SK-N-SH treated with all-trans-retinoic acid at 6 μM for 48 hours (cell line): Measurements from ENCODE around the gene DTWD2.

ENCODE experiments used
- ATAC-seq: fragments of 200-7000 bp; cut with Tn5 transposase; 3 replicates; pipeline ENCODE4 v1.9.1; 2020; ENCODE audit warnings: mild to moderate bottlenecking, moderate library complexity
- BACH2 ChIP-seq: fragments of 250-450 bp; sonication (Bioruptor Pico); IDR thresholded peaks from 2 replicates; pipeline ENCODE4 v1.9.0; 2021; ENCODE audit warnings: mild to moderate bottlenecking, borderline replicate concordance
- CREB5 ChIP-seq: fragments of 250-450 bp; sonication (Bioruptor Pico); IDR thresholded peaks from 2 replicates; pipeline ENCODE4 v1.5.1; 2020; ENCODE audit warnings: low read depth, mild to moderate bottlenecking, moderate library complexity
- CSDC2 ChIP-seq: fragments of 250-450 bp; sonication (Bioruptor Pico); IDR thresholded peaks from 2 replicates; pipeline ENCODE4 v1.5.0; 2020; ENCODE audit warnings: mild to moderate bottlenecking, moderate library complexity
- CSRNP3 ChIP-seq: fragments of 250-450 bp; sonication (Bioruptor Pico); IDR thresholded peaks from 2 replicates; pipeline ENCODE4 v1.5.1; 2021; ENCODE audit warnings: mild to moderate bottlenecking, moderate library complexity
- GLIS3 ChIP-seq: fragments of 250-450 bp; sonication (Bioruptor Pico); IDR thresholded peaks from 2 replicates; pipeline ENCODE4 v1.5.0; 2020; ENCODE audit warnings: mild to moderate bottlenecking, moderate library complexity
- OSR1 ChIP-seq: fragments of 250-450 bp; sonication (Bioruptor Pico); IDR thresholded peaks from 2 replicates; pipeline ENCODE4 v1.8.0; 2022; ENCODE audit warnings: moderate library complexity, mild to moderate bottlenecking, inconsistent platforms
- PATZ1 ChIP-seq: fragments of 250-450 bp; sonication (Bioruptor Pico); IDR thresholded peaks from 2 replicates; pipeline ENCODE4 v1.8.0; 2020; ENCODE audit warnings: mild to moderate bottlenecking, moderate library complexity, borderline replicate concordance
- POU6F1 ChIP-seq: fragments of 250-450 bp; sonication (Bioruptor Pico); IDR thresholded peaks from 2 replicates; pipeline ENCODE4 v1.8.0; 2021; ENCODE audit warnings: low read depth, mild to moderate bottlenecking, moderate library complexity, borderline replicate concordance
- PPARA ChIP-seq: fragments of 250-450 bp; sonication (Bioruptor Pico); IDR thresholded peaks from 2 replicates; pipeline ENCODE4 v1.5.0; 2020; ENCODE audit warnings: mild to moderate bottlenecking, borderline replicate concordance
- RARB ChIP-seq: fragments of 250-450 bp; sonication (Bioruptor Pico); IDR thresholded peaks from 2 replicates; pipeline ENCODE4 v1.8.0; 2021; ENCODE audit warnings: mild to moderate bottlenecking, moderate library complexity
- SNAI2 ChIP-seq: fragments of 250-450 bp; sonication (Bioruptor Pico); IDR thresholded peaks from 2 replicates; pipeline ENCODE4 v1.5.0; 2020; ENCODE audit warnings: mild to moderate bottlenecking, moderate library complexity
- TCF4 ChIP-seq: fragments of 250-450 bp; sonication (Bioruptor Pico); IDR thresholded peaks from 2 replicates; pipeline ENCODE4 v1.8.0; 2021; ENCODE audit warnings: mild to moderate bottlenecking, moderate library complexity, borderline replicate concordance
- TOX ChIP-seq: fragments of 250-450 bp; sonication (Bioruptor Pico); IDR thresholded peaks from 2 replicates; pipeline ENCODE4 v1.8.0; 2021; ENCODE audit warnings: mild to moderate bottlenecking, moderate library complexity, borderline replicate concordance
- TSHZ2 ChIP-seq: fragments of 250-450 bp; sonication (Bioruptor Pico); IDR thresholded peaks from 2 replicates; pipeline ENCODE4 v1.5.0; 2020; ENCODE audit warnings: mild to moderate bottlenecking, moderate library complexity
- ZC3H10 ChIP-seq: fragments of 250-450 bp; sonication (Bioruptor Pico); IDR thresholded peaks from 2 replicates; pipeline ENCODE4 v1.5.1; 2021; ENCODE audit warnings: mild to moderate bottlenecking, moderate library complexity
- ZFP3 ChIP-seq: fragments of 250-450 bp; sonication (Bioruptor Pico); IDR thresholded peaks from 2 replicates; pipeline ENCODE4 v1.5.0; 2020; ENCODE audit warnings: mild to moderate bottlenecking, moderate library complexity
- ZFP30 ChIP-seq: fragments of 450-650 bp; formaldehyde crosslinking; IDR thresholded peaks from 2 replicates; pipeline ENCODE4 v1.5.0; 2022; ENCODE audit warnings: mild to moderate bottlenecking, moderate library complexity
- ZNF565 ChIP-seq: fragments of 450-650 bp; formaldehyde crosslinking; conservative IDR thresholded peaks from 2 replicates; pipeline ENCODE4 v1.5.0; 2020; ENCODE audit warnings: low read depth, mild to moderate bottlenecking, moderate library complexity
- ZNF70 ChIP-seq: fragments of 450-650 bp; formaldehyde crosslinking; IDR thresholded peaks from 2 replicates; pipeline ENCODE4 v1.5.0; 2020; ENCODE audit warnings: mild to moderate bottlenecking, moderate library complexity
- ZNF8 ChIP-seq: fragments of 450-650 bp; formaldehyde crosslinking; IDR thresholded peaks from 2 replicates; pipeline ENCODE4 v1.5.0; 2020; ENCODE audit warnings: mild to moderate bottlenecking, moderate library complexity

DTWD2 gene

GRCh38 chr5:118818604-118819003 is 169.7 kb downstream of the DTWD2 start:
- TF ChIP-seq PPARA (CRISPR knock-in tag) (no peak), RARB (CRISPR knock-in tag) (no peak), ZNF565 (CRISPR knock-in tag) (no peak), TSHZ2 (no peak), BACH2 (no peak), POU6F1 (CRISPR knock-in tag) (no peak), ZFP30 (CRISPR knock-in tag) (no peak), TCF4 (CRISPR knock-in tag) (no peak), ZNF70 (no peak), OSR1 (no peak), TOX (CRISPR knock-in tag) (no peak), CREB5 (CRISPR knock-in tag) (no peak), CSDC2 (no peak)
- ATAC-seq: no peak

- TF ChIP-seq ZFP30 (CRISPR knock-in tag): no peak
- no peak for TF ChIP-seq TOX (CRISPR knock-in tag)
- no peak for TF ChIP-seq PATZ1 (CRISPR knock-in tag)
- no peak for TF ChIP-seq PPARA (CRISPR knock-in tag)
- TF ChIP-seq ZC3H10: no peak
- TF ChIP-seq, all 23 proteins: peak for 0
- ATAC-seq: no peak
Observed at GRCh38 chr5:118808441-118808840, 179.9 kb downstream of the DTWD2 start.

GRCh38 chr5:118806571-118806970 is 181.8 kb downstream of the DTWD2 start:
- ATAC-seq: no peak
- TF ChIP-seq POU6F1 (CRISPR knock-in tag) (no peak), ZNF565 (CRISPR knock-in tag) (no peak), ZFP30 (CRISPR knock-in tag) (no peak), PPARA (CRISPR knock-in tag) (no peak), CREB5 (CRISPR knock-in tag) (no peak), ZC3H10 (no peak), SNAI2 (CRISPR knock-in tag) (no peak), ZFP3 (CRISPR knock-in tag) (no peak), BACH2 (no peak), CSRNP3 (CRISPR knock-in tag) (no peak), ZNF8 (no peak), GLIS3 (CRISPR knock-in tag) (no peak), TSHZ2 (no peak), ZNF70 (no peak)
